NCI-H510A (cell line): Measurements from ENCODE around the gene CYTL1.
"Not testable (repeated sequence)": the region's sequence is repeated elsewhere in the genome, so short reads cannot be mapped to it uniquely, and the experiment has no call there.

Experiments used
- DNase-seq: peaks from one replicate; lab custom pipeline; 2025; lab: John Stamatoyannopoulos, UW

CYTL1 gene

GRCh38 chr4:5033281-5033841 lies 14.1 kb upstream of the CYTL1 start:
- DNase-seq: no peak

GRCh38 chr4:5032813-5033212 lies 13.6 kb upstream of the CYTL1 start:
- DNase-seq: no peak

DNA sequence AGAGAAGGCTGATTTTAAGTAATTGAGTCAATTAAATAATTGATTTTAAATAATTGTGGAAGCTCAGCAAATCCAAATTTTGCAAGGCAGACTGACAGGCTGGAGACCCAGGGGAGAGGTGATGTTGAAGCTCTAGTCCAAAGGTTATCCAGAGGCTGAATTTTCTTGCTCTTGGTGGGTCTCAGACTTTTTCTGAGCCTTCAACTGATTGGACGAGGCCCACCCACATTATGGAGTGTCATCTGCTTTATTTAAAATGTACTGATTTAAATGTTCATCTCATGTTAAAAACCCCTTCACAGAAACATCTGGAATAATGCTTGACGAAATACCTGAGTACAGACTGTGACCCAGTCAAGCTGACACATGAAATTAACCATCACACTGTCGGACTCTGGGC lies 11.7 kb upstream of the CYTL1 start:
- DNase-seq: no peak

GRCh38 chr4:5030221-5030620 lies 11.0 kb upstream of the CYTL1 start:
- no peak for DNase-seq

GRCh38 chr4:5029447-5029846 lies 10.2 kb upstream of the CYTL1 start:
- DNase-seq: no peak

GRCh38 chr4:5028480-5028879 lies 9.2 kb upstream of the CYTL1 start:
- no peak for DNase-seq

GRCh38 chr4:5027346-5027745 lies 8.1 kb upstream of the CYTL1 start:
- no peak for DNase-seq

GRCh38 chr4:5026371-5026770 lies 7.1 kb upstream of the CYTL1 start:
- no peak for DNase-seq

- DNase-seq: no peak
These were observed 5.4 kb upstream of the CYTL1 start for GRCh38 chr4:5024673-5025072.

- DNase-seq: no peak
These were observed 2.3 kb upstream of the CYTL1 start for GRCh38 chr4:5021546-5021945.

- no peak for DNase-seq
These were observed 1.1 kb upstream of the CYTL1 start for GRCh38 chr4:5020341-5020740.

- DNase-seq: no peak
These were observed 538 bp upstream of the CYTL1 start for GRCh38 chr4:5019796-5020195.

DNA sequence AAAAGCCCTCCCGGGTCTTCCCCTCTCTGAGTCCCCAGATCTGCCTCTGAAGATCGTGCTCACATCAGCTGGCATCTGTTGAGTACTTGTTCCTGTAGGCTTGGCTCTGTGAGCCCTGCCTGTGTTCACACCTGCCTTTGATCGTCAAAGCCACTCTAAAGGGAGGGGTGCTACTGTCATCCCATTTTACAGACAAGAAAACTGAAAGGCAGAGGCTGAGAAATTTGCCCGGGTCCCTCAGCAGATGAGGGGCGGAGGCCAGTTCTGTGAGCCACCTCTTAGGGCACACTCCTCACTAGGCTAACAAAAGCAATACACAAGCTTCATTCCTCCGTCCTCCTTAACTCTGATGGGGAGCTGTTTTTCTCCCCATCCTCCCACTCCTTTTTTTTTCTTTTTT lies 655 bp downstream of the CYTL1 start:
- no peak for DNase-seq

GRCh38 chr4:5018096-5018495 lies 1.2 kb downstream of the CYTL1 start:
- DNase-seq: no peak

GRCh38 chr4:5014007-5014682 lies 5.1 kb downstream of the CYTL1 start:
- no peak for DNase-seq

DNA sequence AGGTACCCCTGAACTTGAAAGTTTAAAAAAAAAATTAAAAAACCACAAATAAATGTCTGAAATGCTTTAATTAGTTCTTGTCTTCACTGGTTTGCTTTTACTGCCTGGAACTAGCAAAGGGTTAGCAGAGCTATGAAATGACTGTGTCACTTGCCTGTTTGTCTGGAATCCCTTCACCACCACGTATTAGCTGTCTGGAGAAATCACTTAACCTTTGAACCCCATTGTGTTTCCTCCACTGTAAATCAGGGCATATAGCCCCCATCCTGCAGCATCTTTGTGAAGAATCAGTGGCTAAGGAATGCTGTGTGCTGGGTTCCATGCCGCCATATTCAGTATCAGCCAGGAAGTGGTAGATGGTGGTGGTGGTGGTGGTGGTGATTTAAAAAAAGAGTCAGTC lies 6.3 kb downstream of the CYTL1 start:
- no peak for DNase-seq

DNA sequence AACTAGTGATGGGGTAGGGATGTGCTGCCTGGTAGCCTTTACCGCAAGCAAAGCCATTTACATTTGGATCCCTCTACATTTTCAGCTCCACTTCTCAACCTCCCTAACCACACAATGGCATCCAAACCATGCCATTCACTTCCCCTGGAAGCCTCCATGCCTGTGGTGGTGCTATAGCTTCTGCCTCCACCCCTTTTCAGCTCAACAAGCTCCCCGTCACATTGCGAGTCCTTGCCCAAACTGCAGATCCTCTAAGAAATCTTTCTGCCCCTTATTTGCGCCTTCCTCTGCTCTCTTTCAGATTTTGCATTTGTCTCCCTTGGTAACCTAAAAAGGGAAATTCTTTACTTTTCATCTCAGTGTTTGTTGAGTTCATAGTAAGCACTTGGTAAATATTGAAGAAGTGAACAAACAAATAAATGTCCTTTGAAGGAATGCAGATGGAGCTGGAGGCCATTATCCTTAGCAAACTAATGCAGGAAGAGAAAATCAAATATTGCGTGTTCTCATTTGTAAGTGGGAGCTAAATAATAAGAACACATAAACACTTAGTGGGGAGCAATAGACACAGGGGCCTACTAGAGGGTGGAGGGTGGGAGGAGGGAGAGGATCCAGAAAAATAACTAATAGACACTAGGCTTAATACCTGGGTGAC lies 6.9 kb downstream of the CYTL1 start:
- DNase-seq: no peak

- DNase-seq: no peak
These were observed 8.3 kb downstream of the CYTL1 start for GRCh38 chr4:5010984-5011383.

DNA sequence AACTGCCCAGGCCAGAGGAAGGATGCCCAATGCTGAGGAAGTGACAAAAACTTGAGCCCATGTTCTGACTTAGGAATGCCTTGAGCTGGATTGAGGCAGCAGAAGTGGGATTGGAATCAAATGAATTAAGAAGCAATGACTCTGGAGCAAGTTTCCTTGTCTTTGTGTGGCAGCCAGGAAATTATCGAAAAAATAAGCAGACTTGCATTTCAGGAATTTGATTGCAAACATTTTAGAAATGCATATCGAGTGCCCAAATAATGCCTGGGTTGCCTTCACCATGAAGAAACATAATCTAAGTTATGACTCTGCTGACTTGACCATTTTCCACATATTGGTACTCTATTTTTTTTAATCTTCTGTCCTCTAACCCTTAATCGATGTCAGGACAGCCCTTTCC lies 9.5 kb downstream of the CYTL1 start:
- no peak for DNase-seq

- DNase-seq: not testable (repeated sequence)
These were observed 12.3 kb downstream of the CYTL1 start for GRCh38 chr4:5006932-5007331.

- DNase-seq: no peak
These were observed 14.8 kb downstream of the CYTL1 start for GRCh38 chr4:5004496-5004895.

DNA sequence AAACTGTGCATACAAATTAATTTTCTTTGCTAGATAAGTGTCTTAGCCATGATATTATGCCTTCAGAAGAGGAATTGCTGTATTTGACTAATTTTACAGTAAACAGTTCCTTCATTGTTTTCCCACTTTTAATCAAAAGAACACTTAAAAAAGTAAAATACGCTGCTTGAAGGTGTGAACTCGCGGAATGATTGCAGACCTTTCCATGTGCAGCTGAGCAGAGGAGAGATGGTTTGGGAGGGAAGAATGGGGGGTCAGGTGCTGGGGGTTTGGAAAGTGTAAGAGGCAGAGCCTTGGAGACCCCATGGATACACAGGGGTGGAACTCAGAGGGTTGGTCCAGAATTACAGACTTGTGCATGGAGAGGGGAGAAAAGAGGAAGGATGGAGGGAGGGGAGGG lies 15.3 kb downstream of the CYTL1 start:
- DNase-seq: no peak

GRCh38 chr4:5003372-5003857 lies 15.8 kb downstream of the CYTL1 start:
- no peak for DNase-seq

- not testable (repeated sequence) for DNase-seq
These were observed 17.6 kb downstream of the CYTL1 start for GRCh38 chr4:5001641-5002040.
